Activated CD4-positive, alpha-beta T cell treated with anti-CD3 and anti-CD28 coated beads, Interleukin-2, Interleukin-4, amounts not matched to agents 100 ng/mL and 50 ng/mL, durations not matched to agents 16 hours and 8 hours (primary cell): ENCODE results near the gene ZNF816.
"Not testable (repeated sequence)": the region's sequence is repeated elsewhere in the genome, so short reads cannot be mapped to it uniquely, and the experiment has no call there.

Experiments
- DNase-seq: peaks from one replicate; pipeline ENCODE4 v3.0.0-alpha.2; 2020; ENCODE audit warnings: low spot score

Gene ZNF816

GRCh38 chr19:52962394-52963246 is at the start of gene ZNF816:
Gene ZNF816 (minus strand): TSS chr19:52962881. CDS start chr19:52956089, 6,792 bp downstream.
- peak; percentile 95 for DNase-seq

DNA sequence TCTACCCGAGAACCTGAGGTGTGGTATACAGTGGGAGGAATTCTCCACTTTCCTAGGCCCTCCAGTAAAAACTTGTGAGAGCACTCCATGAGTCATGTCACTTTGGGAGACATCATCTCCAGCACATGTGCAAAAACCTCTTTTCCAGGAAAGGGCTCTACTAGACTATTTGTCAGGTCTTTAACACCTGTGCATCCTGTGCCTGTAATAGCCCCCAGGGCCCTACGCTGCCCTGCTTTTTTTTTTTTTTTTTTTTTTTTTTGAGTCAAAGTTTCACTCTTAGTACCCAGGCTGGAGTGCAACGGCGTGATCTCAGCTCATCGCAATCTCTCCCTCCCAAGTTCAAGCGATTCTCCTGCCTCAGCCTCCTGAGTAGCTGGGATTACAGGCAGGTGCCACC is 49.3 kb upstream of the ZNF816 start:
- no peak for DNase-seq

- DNase-seq: no peak
Observed at GRCh38 chr19:53010494-53010893, 47.8 kb upstream of the ZNF816 start.

DNA sequence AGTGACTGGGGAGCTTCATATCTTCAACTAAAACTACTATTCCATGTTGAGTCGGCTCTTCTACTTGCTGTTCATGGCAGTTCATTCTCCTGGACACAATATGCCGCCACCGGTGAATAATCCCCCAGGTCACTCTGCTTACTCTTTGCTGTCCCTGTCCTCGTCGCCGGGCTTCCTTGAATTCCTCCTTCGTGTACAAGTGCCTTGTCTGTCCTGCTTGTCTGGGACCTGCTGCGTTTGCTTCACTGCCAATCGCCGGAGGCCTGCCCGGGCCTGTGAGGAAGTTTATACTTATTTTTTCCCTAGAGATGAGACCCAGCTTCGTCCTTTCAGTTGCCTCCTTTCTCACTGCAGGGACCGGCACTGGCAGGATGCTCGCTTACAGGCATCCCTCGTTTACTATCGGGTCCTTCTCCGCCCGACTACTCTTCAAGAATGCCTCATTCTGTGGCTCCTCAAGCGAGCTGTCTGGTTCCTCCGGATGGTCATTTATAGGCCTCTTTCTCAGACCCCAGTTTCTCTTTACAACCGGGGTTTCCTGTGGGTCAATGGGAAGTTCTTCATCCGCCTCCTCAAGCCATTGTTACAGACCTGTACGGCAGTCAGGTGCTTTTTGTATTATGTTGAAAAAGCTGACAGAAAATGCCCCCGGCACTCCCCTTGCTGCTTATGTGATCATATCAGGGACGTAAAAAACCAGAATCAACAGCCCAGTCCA is 45.5 kb upstream of the ZNF816 start:
- DNase-seq: no peak

DNA sequence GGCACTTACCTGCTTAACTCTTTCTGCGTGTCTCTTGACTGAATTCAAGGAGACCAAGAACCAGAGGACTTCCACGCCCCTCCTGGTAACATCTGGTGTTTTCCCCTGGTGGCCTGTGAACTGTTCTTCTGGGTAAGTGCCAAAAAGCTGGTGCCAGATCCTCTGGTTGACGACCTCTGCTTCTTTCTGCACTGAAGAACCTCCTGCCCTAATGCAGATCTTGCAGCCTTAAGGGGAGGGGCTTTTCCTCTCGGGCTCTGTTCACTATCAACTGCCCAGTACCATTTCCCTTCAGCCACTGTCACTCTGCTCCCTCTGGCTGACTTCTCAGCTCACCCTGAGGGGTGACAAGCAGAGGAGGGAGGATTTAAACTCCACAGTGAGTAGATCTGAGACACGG is 44.9 kb upstream of the ZNF816 start:
- no peak for DNase-seq

GRCh38 chr19:53007200-53007599 is 44.5 kb upstream of the ZNF816 start:
- DNase-seq: no peak

- DNase-seq: no peak
Observed at GRCh38 chr19:53004242-53004641, 41.6 kb upstream of the ZNF816 start.

GRCh38 chr19:53002479-53002878 is 39.8 kb upstream of the ZNF816 start:
- no peak for DNase-seq

- DNase-seq: no peak
Observed at GRCh38 chr19:52997975-52998374, 35.3 kb upstream of the ZNF816 start.

GRCh38 chr19:52995711-52996110 is 33.0 kb upstream of the ZNF816 start:
- DNase-seq: no peak

- peak; percentile 61 for DNase-seq
Observed at GRCh38 chr19:52993342-52994178, 30.9 kb upstream of the ZNF816 start.

GRCh38 chr19:52992109-52993004 is 29.7 kb upstream of the ZNF816 start:
- DNase-seq: no peak

DNA sequence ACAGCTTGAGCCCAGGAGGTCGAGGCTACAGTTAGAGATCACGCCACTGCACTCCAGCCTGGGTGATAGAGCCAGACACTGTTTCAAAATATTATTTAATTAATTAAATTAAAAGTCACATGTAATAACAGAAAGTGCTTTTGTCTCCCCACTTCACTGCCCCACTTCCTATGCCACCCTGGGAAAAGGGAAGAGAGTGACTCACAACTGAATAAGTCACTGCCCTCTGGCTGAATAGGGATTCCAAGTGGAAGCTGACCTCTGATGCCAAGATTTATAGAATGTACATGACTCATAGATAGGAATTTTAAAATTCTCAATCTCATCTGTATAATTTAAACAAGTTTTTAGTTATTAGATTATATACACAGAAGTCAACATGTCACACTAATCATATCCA is 28.8 kb upstream of the ZNF816 start:
- no peak for DNase-seq

GRCh38 chr19:52990759-52991418 is 28.2 kb upstream of the ZNF816 start:
- DNase-seq: no peak

- DNase-seq: no peak
Observed at GRCh38 chr19:52988506-52988905, 25.8 kb upstream of the ZNF816 start.

DNA sequence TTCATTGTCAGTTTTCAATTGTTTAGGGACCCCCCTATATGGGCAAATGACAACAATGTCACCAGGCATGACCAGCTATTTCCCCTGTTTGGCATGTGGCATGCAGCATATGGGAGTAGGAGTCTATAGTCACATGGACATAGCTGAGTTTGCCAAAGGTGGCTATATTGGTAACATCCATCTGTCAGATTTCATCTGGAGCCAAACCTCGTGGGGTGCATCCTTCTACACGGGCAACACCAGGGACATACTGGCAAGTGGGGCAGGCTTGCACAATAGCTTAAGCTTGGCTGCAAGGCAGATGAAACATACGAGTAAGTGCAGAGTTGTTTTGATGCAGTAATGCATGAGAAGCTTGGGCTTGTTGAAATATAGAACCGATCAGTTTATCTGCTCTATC is 24.5 kb upstream of the ZNF816 start:
- no peak for DNase-seq

- not testable (repeated sequence) for DNase-seq
Observed at GRCh38 chr19:52983167-52983566, 20.5 kb upstream of the ZNF816 start.

DNA sequence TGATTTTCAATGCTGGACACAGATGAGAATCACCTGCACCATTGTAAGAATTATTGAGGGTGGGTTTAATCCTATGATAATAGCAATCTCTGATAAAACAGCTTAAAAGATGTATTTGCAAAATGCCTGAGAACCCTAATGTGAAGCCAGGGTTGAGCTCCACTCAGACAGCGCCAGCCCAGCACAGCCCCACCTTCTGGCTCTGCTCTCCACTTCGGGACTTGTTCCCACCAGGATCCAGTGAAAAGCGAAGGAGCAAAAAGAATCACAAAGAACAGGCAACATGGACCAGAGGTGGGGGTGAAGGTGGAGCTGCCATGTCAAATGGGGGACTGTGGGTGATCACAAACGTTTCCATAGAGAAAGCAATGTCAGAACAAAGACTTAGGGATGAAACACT is 18.6 kb upstream of the ZNF816 start:
- DNase-seq: no peak

- no peak for DNase-seq
Observed at GRCh38 chr19:52967772-52968171, 5.1 kb upstream of the ZNF816 start.

DNA sequence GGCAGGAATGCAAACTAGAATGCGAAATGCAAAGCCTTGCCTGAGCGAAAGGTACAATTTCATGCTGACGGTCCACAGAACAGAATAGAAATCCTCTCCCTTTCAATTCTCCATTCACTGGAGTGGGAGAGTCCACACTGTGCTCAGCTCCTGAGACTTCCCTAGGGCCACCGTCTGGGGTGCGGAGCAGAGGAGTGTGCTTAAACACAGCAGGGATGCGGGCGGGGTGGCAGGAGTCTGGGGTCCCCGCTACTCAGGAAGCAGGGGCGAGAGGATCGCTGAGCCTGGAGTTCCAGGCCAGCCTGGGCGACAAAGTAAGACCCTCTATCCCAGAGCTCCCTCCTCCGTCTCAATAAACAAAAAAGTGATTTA is 552 bp upstream of the ZNF816 start:
- DNase-seq: no peak

- DNase-seq: no peak
Observed at GRCh38 chr19:52961981-52962380, 700 bp downstream of the ZNF816 start.
